Smooth muscle cell (in vitro differentiated cells): ENCODE data around the gene AKAP6. TPM values are rescaled to one million over a fixed set of nuclear protein-coding genes. Genes with fewer than 3 reads are reported as not detected.

Experiments
- DNase-seq: peaks from one replicate; lab custom pipeline; 2025; ENCODE audit not compliant: unreplicated experiment; lab: John Stamatoyannopoulos, UW
- H2AFZ ChIP-seq: fragments of 200-600 bp; sonication (generic); 2 replicates; pipeline ENCODE4 v1.6.0; 2016; ENCODE audit warnings: antibody characterized with exemption, low read depth, mild to moderate bottlenecking
- H3F3A ChIP-seq: fragments of 200-600 bp; sonication (generic); 2 replicates; pipeline ENCODE4 v1.6.0; 2017; ENCODE audit warnings: antibody characterized with exemption, low read depth
- H3K27ac ChIP-seq: fragments of 200-600 bp; sonication (generic); 2 replicates; pipeline ENCODE4 v1.5.1; 2016; ENCODE audit warnings: low read depth, mild to moderate bottlenecking
- H3K27me3 ChIP-seq: fragments of 200-600 bp; sonication (generic); 2 replicates; pipeline ENCODE4 v1.6.1; 2016; ENCODE audit warnings: low read depth, mild to moderate bottlenecking
- H3K36me3 ChIP-seq: fragments of 200-600 bp; sonication (generic); 2 replicates; pipeline ENCODE4 v1.5.1; 2016; ENCODE audit warnings: low read depth
- H3K4me1 ChIP-seq: fragments of 200-600 bp; sonication (generic); 2 replicates; pipeline ENCODE4 v1.5.1; 2016; ENCODE audit warnings: low read depth
- H3K4me2 ChIP-seq: fragments of 200-600 bp; sonication (generic); 2 replicates; pipeline ENCODE4 v1.6.0; 2016; ENCODE audit warnings: mild to moderate bottlenecking
- H3K4me3 ChIP-seq: fragments of 200-600 bp; sonication (generic); 2 replicates; pipeline ENCODE4 v1.5.1; 2016; ENCODE audit warnings: mild to moderate bottlenecking
- H3K79me2 ChIP-seq: fragments of 200-600 bp; sonication (generic); 2 replicates; pipeline ENCODE4 v1.6.0; 2016; ENCODE audit warnings: low read depth, mild to moderate bottlenecking
- H3K9ac ChIP-seq: fragments of 200-600 bp; sonication (generic); 2 replicates; pipeline ENCODE4 v1.6.0; 2016; ENCODE audit warnings: low read depth
- H3K9me3 ChIP-seq: fragments of 200-600 bp; sonication (generic); replicated peaks from 2 replicates; pipeline ENCODE4 v1.5.1; 2016; ENCODE audit warnings: low read depth
- H4K20me1 ChIP-seq: fragments of 200-600 bp; sonication (generic); 2 replicates; pipeline ENCODE4 v1.6.0; 2016; ENCODE audit warnings: low read depth
- WGBS: methylation state at CpG from one replicate; pipeline ENCODE4 v1.1.7; 2016; ENCODE audit warnings: low lambda C conversion rate; 5-methylcytosine and 5-hydroxymethylcytosine counted together
- polyA plus RNA-seq: library from polyadenylated mRNA; unstranded; fragments of >200 nt; fragmentation: Nextera tagmentation; extraction: Ambion mirVana; gene quantifications from 2 replicates; pipeline ENCODE4 v1.2.1, GENCODE V29; 2016
- total RNA-seq: library from RNA; depleted of rRNA; stranded (reverse); fragments of >200 nt; gene quantifications from 2 replicates; pipeline ENCODE4 v1.2.3, GENCODE V29; 2014
- TF ChIP-seq, protein P1 (sequence below): fragments of 200-600 bp; sonication (generic); IDR thresholded peaks from 2 replicates; pipeline ENCODE4 v1.5.1; 2017; ENCODE audit warnings: borderline replicate concordance, mild to moderate bottlenecking, antibody characterized with exemption; ENCODE audit not compliant: insufficient read depth, poor library complexity, severe bottlenecking

AKAP6 gene
- total and polyA plus RNA-seq, 2 experiments from 2014 or later = 1.3 to 6.4 TPM

DNA sequence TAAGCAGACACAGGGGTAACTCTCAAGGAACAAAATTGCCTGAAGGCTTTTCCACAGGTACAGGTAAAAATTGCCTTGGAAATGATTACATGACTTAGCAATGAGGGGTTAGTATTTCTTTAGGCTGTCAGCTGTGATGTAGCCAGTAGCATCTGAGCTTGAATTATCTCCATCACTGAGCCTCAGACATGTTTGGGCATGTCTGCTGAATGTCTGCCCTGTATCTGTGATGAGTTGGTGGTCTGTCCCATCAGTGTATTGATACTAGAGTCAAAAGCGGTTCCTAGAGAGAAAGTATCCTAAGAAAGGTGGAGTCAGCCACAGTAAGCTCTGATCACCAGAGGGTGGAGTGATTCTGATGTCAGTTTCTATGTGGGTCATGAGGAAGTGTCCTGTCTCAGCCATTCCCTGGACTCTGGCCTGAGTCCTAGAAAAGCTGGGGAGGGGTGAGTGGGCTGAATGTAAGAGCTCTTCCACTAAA, 16.3 kb downstream of the AKAP6 start:
- H3K27me3 ChIP-seq = no peaks in the 10 kb centered on the region
- H3K27ac ChIP-seq = peak overlapping the region; percentile 76
- DNase-seq = no peak
- no peaks in the 10 kb centered on the region for H3K36me3 ChIP-seq
- no peak overlapping the region for H3K4me3 ChIP-seq
- peak overlapping the region; percentile 35 for H2AFZ ChIP-seq
- H3K4me2 ChIP-seq = no peak overlapping the region
- no peaks in the 10 kb centered on the region for H3F3A ChIP-seq
- H3K4me1 ChIP-seq = no peaks in the 10 kb centered on the region
- peak overlapping the region; percentile 51 for H3K9ac ChIP-seq
- H3K9me3 ChIP-seq = no peaks in the 10 kb centered on the region
- no peaks in the 10 kb centered on the region for H4K20me1 ChIP-seq
- WGBS = 72% methylated on average over 1 of the region's 1 CpG
- H3K79me2 ChIP-seq = no peaks in the 10 kb centered on the region
- TF ChIP-seq, protein P1, sequence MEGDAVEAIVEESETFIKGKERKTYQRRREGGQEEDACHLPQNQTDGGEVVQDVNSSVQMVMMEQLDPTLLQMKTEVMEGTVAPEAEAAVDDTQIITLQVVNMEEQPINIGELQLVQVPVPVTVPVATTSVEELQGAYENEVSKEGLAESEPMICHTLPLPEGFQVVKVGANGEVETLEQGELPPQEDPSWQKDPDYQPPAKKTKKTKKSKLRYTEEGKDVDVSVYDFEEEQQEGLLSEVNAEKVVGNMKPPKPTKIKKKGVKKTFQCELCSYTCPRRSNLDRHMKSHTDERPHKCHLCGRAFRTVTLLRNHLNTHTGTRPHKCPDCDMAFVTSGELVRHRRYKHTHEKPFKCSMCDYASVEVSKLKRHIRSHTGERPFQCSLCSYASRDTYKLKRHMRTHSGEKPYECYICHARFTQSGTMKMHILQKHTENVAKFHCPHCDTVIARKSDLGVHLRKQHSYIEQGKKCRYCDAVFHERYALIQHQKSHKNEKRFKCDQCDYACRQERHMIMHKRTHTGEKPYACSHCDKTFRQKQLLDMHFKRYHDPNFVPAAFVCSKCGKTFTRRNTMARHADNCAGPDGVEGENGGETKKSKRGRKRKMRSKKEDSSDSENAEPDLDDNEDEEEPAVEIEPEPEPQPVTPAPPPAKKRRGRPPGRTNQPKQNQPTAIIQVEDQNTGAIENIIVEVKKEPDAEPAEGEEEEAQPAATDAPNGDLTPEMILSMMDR = no peak

GRCh38 chr14:32349322-32349721, 20.2 kb downstream of the AKAP6 start:
- Histone ChIP-seq H3K79me2 (no peaks in the 10 kb centered on the region), H3F3A (no peaks in the 10 kb centered on the region), H4K20me1 (no peaks in the 10 kb centered on the region), H2AFZ (no peak overlapping the region), H3K36me3 (no peaks in the 10 kb centered on the region), H3K27me3 (no peaks in the 10 kb centered on the region), H3K4me2 (no peak overlapping the region), H3K9ac (no peak overlapping the region), H3K4me3 (no peak overlapping the region), H3K9me3 (no peaks in the 10 kb centered on the region), H3K4me1 (no peaks in the 10 kb centered on the region), H3K27ac (no peak overlapping the region)
- TF ChIP-seq, protein P1 = no peak
- WGBS = 96% methylated on average over 4 of the region's 4 CpGs
- no peak for DNase-seq

DNA sequence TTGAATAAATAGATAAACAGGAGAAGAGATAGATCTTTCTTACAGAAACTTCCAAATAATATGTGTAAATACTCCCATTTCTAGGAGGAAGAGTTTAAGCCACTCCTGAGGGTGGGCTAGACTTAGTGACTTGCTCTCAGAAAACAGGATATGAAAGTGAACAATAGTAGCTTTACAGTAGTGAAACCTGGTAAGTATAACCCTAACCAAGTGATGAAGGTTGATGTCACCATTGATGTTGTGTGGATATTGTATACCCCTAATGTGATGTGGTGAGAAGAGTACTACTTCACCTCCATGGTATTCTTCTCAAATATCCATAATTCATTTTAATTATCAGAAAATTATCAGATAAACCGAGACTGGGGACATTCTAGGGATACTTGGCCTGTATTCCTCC, 20.9 kb downstream of the AKAP6 start:
- no peaks in the 10 kb centered on the region for H3F3A ChIP-seq
- no peaks in the 10 kb centered on the region for H3K9me3 ChIP-seq
- no peaks in the 10 kb centered on the region for H3K36me3 ChIP-seq
- H3K9ac ChIP-seq = no peak overlapping the region
- WGBS = 44% methylated on average over 1 of the region's 1 CpG
- H3K4me2 ChIP-seq = no peak overlapping the region
- no peak overlapping the region for H3K27ac ChIP-seq
- no peaks in the 10 kb centered on the region for H3K4me1 ChIP-seq
- no peaks in the 10 kb centered on the region for H3K27me3 ChIP-seq
- H3K4me3 ChIP-seq = no peak overlapping the region
- H4K20me1 ChIP-seq = no peaks in the 10 kb centered on the region
- no peak for DNase-seq
- H3K79me2 ChIP-seq = no peaks in the 10 kb centered on the region
- TF ChIP-seq, protein P1 = no peak
- no peak overlapping the region for H2AFZ ChIP-seq

- TF ChIP-seq, protein P1 = no peak
- Histone ChIP-seq H4K20me1 (no peaks in the 10 kb centered on the region), H3K36me3 (no peaks in the 10 kb centered on the region), H3K79me2 (no peaks in the 10 kb centered on the region), H3F3A (no peaks in the 10 kb centered on the region), H3K4me2 (no peak overlapping the region), H3K9ac (no peak overlapping the region), H3K27ac (no peak overlapping the region), H3K4me1 (no peaks in the 10 kb centered on the region), H3K9me3 (no peaks in the 10 kb centered on the region), H3K4me3 (no peak overlapping the region), H2AFZ (no peak overlapping the region), H3K27me3 (no peaks in the 10 kb centered on the region)
- 89% methylated on average over 4 of the region's 4 CpGs for WGBS
- no peak for DNase-seq
Measured at GRCh38 chr14:32352631-32353030, 23.5 kb downstream of the AKAP6 start.
